GM12878 (cell line): ENCODE measurements around the gene ACD. TPM values are rescaled to one million over a fixed set of nuclear protein-coding genes. Genes with fewer than 3 reads are reported as not detected.

Experiments
- ATAC-seq: fragments of 200-7000 bp; cut with Tn5 transposase; 3 replicates; pipeline ENCODE4 v1.9.1; 2020; ENCODE audit warnings: mild to moderate bottlenecking, moderate library complexity
- BruUV-seq: library from RNA; stranded (reverse); fragments of 400-500 nt; replicated peaks from 2 replicates; lab custom pipeline; 2021; lab: Mats Ljungman, UMichigan
- CTCF ChIA-PET: fragments of 300-600 bp; sonication (Branson Sonifier 250); formaldehyde crosslinking; extraction: SDS; loops from one replicate; lab custom pipeline; 2021; ENCODE audit warnings: inconsistent platforms; lab: Yijun Ruan, JAX
- POLR2A ChIA-PET: fragments of 350-600 bp; formaldehyde crosslinking; extraction: SDS; loops from one replicate; lab custom pipeline; 2021; ENCODE audit warnings: inconsistent platforms; lab: Charles Lee
- RAD21 ChIA-PET: fragments of 300-600 bp; sonication (Branson Sonifier 250); formaldehyde crosslinking; loops from one replicate; lab custom pipeline; 2023; ENCODE audit warnings: antibody characterized with exemption; ENCODE audit not compliant: unreplicated experiment; lab: Charles Lee
- SMC1A ChIA-PET: fragments of 300-600 bp; sonication (Branson Sonifier 250); formaldehyde crosslinking; loops from one replicate; lab custom pipeline; 2023; ENCODE audit not compliant: unreplicated experiment, uncharacterized antibody; lab: Charles Lee
- DNase-seq: peaks from one replicate; pipeline ENCODE4 v3.0.0-alpha.2; 2011; ENCODE audit warnings: low read depth, low spot score
- FAIRE-seq: peaks from 3 replicates; lab custom pipeline; 2011; peaks lifted over from hg19 to GRCh38; lab: Jason Lieb, UNC
- H2AFZ ChIP-seq: 2 replicates; pipeline ENCODE4 v1.6.0; 2011; ENCODE audit warnings: low read depth, low read length, control low read depth; ENCODE audit not compliant: control insufficient read depth
- H3K27ac ChIP-seq: 2 replicates; pipeline ENCODE4 v1.5.1; 2011; ENCODE audit warnings: control low read depth; ENCODE audit not compliant: control insufficient read depth, insufficient read depth
- H3K27me3 ChIP-seq, 2 experiments: replicated peaks in 1 of 2; 2 replicates each; pipeline versions ENCODE4 v1.6.0 to v1.6.1; 2011; ENCODE audit warnings: low read length in 1 of 2; ENCODE audit not compliant: control insufficient read depth in 2 of 2, insufficient read depth in 2 of 2
- H3K36me3 ChIP-seq, 2 experiments: 2 replicates each; pipeline ENCODE4 v1.5.1; 2011; ENCODE audit warnings: low read length in 1 of 2; ENCODE audit not compliant: control insufficient read depth in 2 of 2, insufficient read depth in 2 of 2
- H3K4me1 ChIP-seq: 2 replicates; pipeline ENCODE4 v1.6.1; 2011; ENCODE audit warnings: mild to moderate bottlenecking, low read length, moderate library complexity, mixed read lengths; ENCODE audit not compliant: control insufficient read depth, insufficient read depth
- H3K4me2 ChIP-seq: 2 replicates; pipeline ENCODE4 v1.6.0; 2011; ENCODE audit warnings: control low read depth; ENCODE audit not compliant: control insufficient read depth, insufficient read depth
- H3K4me3 ChIP-seq: fragments of 200-600 bp; sonication (generic); 2 replicates; pipeline ENCODE4 v1.5.1; 2016
- H3K79me2 ChIP-seq: 2 replicates; pipeline ENCODE4 v1.6.0; 2011; ENCODE audit warnings: low read length; ENCODE audit not compliant: control insufficient read depth, insufficient read depth
- H3K9ac ChIP-seq: 2 replicates; pipeline ENCODE4 v1.8.0; 2011; ENCODE audit warnings: low read length, control low read depth, mixed read lengths; ENCODE audit not compliant: control insufficient read depth, insufficient read depth
- H3K9me3 ChIP-seq: replicated peaks from 3 replicates; pipeline ENCODE4 v1.5.1; 2011; ENCODE audit warnings: mild to moderate bottlenecking, low read length; ENCODE audit not compliant: control insufficient read depth, insufficient read depth
- H4K20me1 ChIP-seq: 2 replicates; pipeline ENCODE4 v1.6.0; 2011; ENCODE audit not compliant: control insufficient read depth, insufficient read depth
- BACH1 ChIP-seq: fragments of 450-650 bp; IDR thresholded peaks from 2 replicates; pipeline ENCODE4 v1.6.1; 2017; ENCODE audit warnings: mild to moderate bottlenecking, borderline replicate concordance
- EED ChIP-seq: sonication (generic); IDR thresholded peaks from 2 replicates; pipeline ENCODE4 v1.6.1; 2016; ENCODE audit warnings: antibody characterized with exemption, low read depth
- GATAD2B ChIP-seq: fragments of 450-650 bp; conservative IDR thresholded peaks from 2 replicates; pipeline ENCODE4 v1.6.1; 2017; ENCODE audit warnings: low read depth, mild to moderate bottlenecking, moderate library complexity
- KAT2A ChIP-seq: conservative IDR thresholded peaks from 2 replicates; pipeline ENCODE4 v1.6.1; 2011; ENCODE audit warnings: low read depth, low read length; ENCODE audit not compliant: control insufficient read depth
- NFYA ChIP-seq: IDR thresholded peaks from 2 replicates; pipeline ENCODE4 v1.6.1; 2011; ENCODE audit warnings: low read depth, mild to moderate bottlenecking, low read length, improper control_type of control experiment, borderline replicate concordance
- NR2F1 ChIP-seq: fragments of 450-650 bp; conservative IDR thresholded peaks from 2 replicates; pipeline ENCODE4 v1.6.1; 2017; ENCODE audit warnings: mild to moderate bottlenecking
- POLR2AphosphoS2 ChIP-seq: IDR thresholded peaks from 2 replicates; pipeline ENCODE4 v1.6.1; 2011; ENCODE audit warnings: low read depth, mild to moderate bottlenecking, low read length, improper control_type of control experiment, moderate library complexity
- REST ChIP-seq: IDR thresholded peaks from 2 replicates; pipeline ENCODE4 v1.6.1; 2012; ENCODE audit warnings: mild to moderate bottlenecking, low read depth, low read length
- SMAD5 ChIP-seq: IDR thresholded peaks from 2 replicates; pipeline ENCODE4 v1.6.1; 2016; ENCODE audit warnings: antibody characterized with exemption, low read depth
- ZBTB4 ChIP-seq: fragments of 450-650 bp; formaldehyde crosslinking; IDR thresholded peaks from 2 replicates; pipeline ENCODE4 v1.4.0; 2022; ENCODE audit warnings: mild to moderate bottlenecking, moderate library complexity
- WGBS: methylation state at CpG from one replicate; pipeline ENCODE4 v1.1.6; 2016; ENCODE audit warnings: low lambda C conversion rate; ENCODE audit not compliant: insufficient replicate concordance, insufficient coverage; ENCODE audit errors: missing lambda C conversion rate; 5-methylcytosine and 5-hydroxymethylcytosine counted together
- in situ Hi-C: fragments of 300-500 bp; cut with MboI; formaldehyde crosslinking; loops from 9 replicates; pipeline ENCODE4 v1.14.3; 2018; ENCODE audit warnings: mixed read lengths
- intact Hi-C: fragments of 100-400 bp; cut with micrococcal nuclease; formaldehyde crosslinking; loops from one replicate; pipeline ENCODE4 v1.14.2; 2022; ENCODE audit not compliant: unreplicated experiment
- polyA plus RNA-seq, 11 experiments: library from polyadenylated mRNA; depleted of rRNA in 4 of 11; unstranded in 6 of 11; stranded (reverse) in 5 of 11; fragments of >200 nt; fragmentation: Nextera tagmentation in 4 of 11; fragmentation: Illumina TruSeq in 1 of 11; extraction: Ambion mirVana in 4 of 11; extraction: Trizol in 1 of 11; gene quantifications; 1 replicate in 1 of 11; 2 replicates in 10 of 11; pipeline versions ENCODE4 v1.2.1 to v1.2.3, GENCODE V29; 2011 to 2016; ENCODE audit warnings: inconsistent platforms in 2 of 11, missing spikeins in 2 of 11, low read depth in 1 of 11
- total RNA-seq, 4 experiments: library from RNA; depleted of rRNA in 3 of 4; stranded (reverse); fragments of >200 nt in 3 of 4; fragmentation: Illumina TruSeq in 1 of 4; extraction: Trizol in 1 of 4; gene quantifications; 2 replicates each; pipeline versions ENCODE4 v1.2.1 to v1.2.3, GENCODE V29; 2013 to 2021
- TF ChIP-seq, protein P1 (sequence below): fragments of 450-650 bp; IDR thresholded peaks from 2 replicates; pipeline ENCODE4 v1.6.1; 2018; ENCODE audit warnings: mild to moderate bottlenecking, low read depth, moderate library complexity; ENCODE audit not compliant: partially characterized antibody

Gene ACD
- total and polyA plus RNA-seq, 10 of the 15 experiments (the other 5 are each of a cell fraction or from before 2014, with no cell fraction given) = 2.9 to 46.7 (median 23.9) TPM

GRCh38 chr16:67677712-67678111, 17.7 kb upstream of the ACD start:
- Histone ChIP-seq H3K27ac (no peak overlapping the region), H3K27me3 (no peaks in the 10 kb centered on the region), H3K9me3 (no peaks in the 10 kb centered on the region), H2AFZ (no peak overlapping the region), H3K79me2 (no peaks in the 10 kb centered on the region), H3K4me1 (peaks cover 4% of the 10 kb centered on the region), H3K9ac (no peak overlapping the region), H4K20me1 (no peaks in the 10 kb centered on the region), H3K4me3 (no peak overlapping the region), H3K36me3 (0 out of 4 replicates have a peak, but pooled peaks cover 0 to 1% of the 10 kb centered on the region in 2 experiments), H3K4me2 (no peak overlapping the region)
- ChIA-PET SMC1A (no interaction called here), CTCF (interaction anchor here (1.1 kb wide), 2 partner anchors 41 to 139 kb away, joined by 3 to 6 read pairs; partner anchors contain the start of gene GFOD2), RAD21 (no interaction called here), POLR2A (no interaction called here)
- intact Hi-C loops (no loop called here), in situ Hi-C loops (loop anchor here (5.0 kb wide), 1 partner anchor 250 kb away; no protein-coding TSS in a partner anchor)
- no peak for ATAC-seq
- no peak for FAIRE-seq
- BruUV-seq = no TSS peak
- 100% methylated on average over 1 of the region's 1 CpG for WGBS
- no peak for DNase-seq
- TF ChIP-seq POLR2AphosphoS2 (no peak), EED (no peak), SMAD5 (no peak), NFYA (no peak), GATAD2B (no peak), BACH1 (no peak), ZBTB4 (CRISPR knock-in tag) (no peak), KAT2A (no peak), NR2F1 (no peak), REST (no peak)
- TF ChIP-seq, protein P1, sequence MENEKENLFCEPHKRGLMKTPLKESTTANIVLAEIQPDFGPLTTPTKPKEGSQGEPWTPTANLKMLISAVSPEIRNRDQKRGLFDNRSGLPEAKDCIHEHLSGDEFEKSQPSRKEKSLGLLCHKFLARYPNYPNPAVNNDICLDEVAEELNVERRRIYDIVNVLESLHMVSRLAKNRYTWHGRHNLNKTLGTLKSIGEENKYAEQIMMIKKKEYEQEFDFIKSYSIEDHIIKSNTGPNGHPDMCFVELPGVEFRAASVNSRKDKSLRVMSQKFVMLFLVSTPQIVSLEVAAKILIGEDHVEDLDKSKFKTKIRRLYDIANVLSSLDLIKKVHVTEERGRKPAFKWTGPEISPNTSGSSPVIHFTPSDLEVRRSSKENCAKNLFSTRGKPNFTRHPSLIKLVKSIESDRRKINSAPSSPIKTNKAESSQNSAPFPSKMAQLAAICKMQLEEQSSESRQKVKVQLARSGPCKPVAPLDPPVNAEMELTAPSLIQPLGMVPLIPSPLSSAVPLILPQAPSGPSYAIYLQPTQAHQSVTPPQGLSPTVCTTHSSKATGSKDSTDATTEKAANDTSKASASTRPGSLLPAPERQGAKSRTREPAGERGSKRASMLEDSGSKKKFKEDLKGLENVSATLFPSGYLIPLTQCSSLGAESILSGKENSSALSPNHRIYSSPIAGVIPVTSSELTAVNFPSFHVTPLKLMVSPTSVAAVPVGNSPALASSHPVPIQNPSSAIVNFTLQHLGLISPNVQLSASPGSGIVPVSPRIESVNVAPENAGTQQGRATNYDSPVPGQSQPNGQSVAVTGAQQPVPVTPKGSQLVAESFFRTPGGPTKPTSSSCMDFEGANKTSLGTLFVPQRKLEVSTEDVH = no peak
